K562 (cell line): Measurements from ENCODE around the gene IFT122.

Experiments
- CTCF ChIP-seq, 3 experiments: IDR thresholded peaks in 2 of 3; conservative IDR thresholded peaks in 1 of 3; 2 replicates each; pipeline ENCODE4 v1.5.1; 2011 to 2012; ENCODE audit warnings: low read length in 3 of 3, mild to moderate bottlenecking in 3 of 3, control low read depth in 2 of 3, improper control_type of control experiment in 1 of 3, inconsistent platforms in 1 of 3, low read depth in 1 of 3, mixed read lengths in 1 of 3, moderate library complexity in 1 of 3; ENCODE audit not compliant: insufficient read depth in 2 of 3
- DPF2 ChIP-seq: fragments of 450-650 bp; IDR thresholded peaks from 2 replicates; pipeline ENCODE4 v1.6.1; 2016
- KDM4B ChIP-seq, 2 experiments: fragments of 450-650 bp in 1 of 2; sonication (generic) in 1 of 2; IDR thresholded peaks; 2 replicates each; pipeline ENCODE4 v1.6.1; 2016 to 2017; ENCODE audit warnings: borderline replicate concordance in 2 of 2, antibody characterized with exemption in 1 of 2, low read depth in 1 of 2, mild to moderate bottlenecking in 1 of 2
- POLR2A ChIP-seq: fragments of 450-650 bp; conservative IDR thresholded peaks from 2 replicates; pipeline ENCODE4 v1.6.1; 2016

- TF ChIP-seq DPF2 (no peak), POLR2A (no peak), CTCF (IDR thresholded peaks at IDR 0.05 in 2 of 3, conservative IDR thresholded peaks at IDR 0.05 in 1 of 3; ENCODE audit: insufficient read depth in 2 of 3, low read depth in 1 of 3, low read length in 3 of 3) (no peak), KDM4B (IDR thresholded peaks at IDR 0.05; ENCODE audit: borderline replicate concordance in 2 of 2, low read depth in 1 of 2) (no peak)
These were observed 79.4 kb downstream of the IFT122 start for GRCh38 chr3:129519449-129519848.
